Fibroblast of lung (primary cell): ENCODE data around the gene GSTM2. TPM values are rescaled to one million over a fixed set of nuclear protein-coding genes. Genes with fewer than 3 reads are reported as not detected.

ENCODE experiments used
- DNase-seq, 2 donors: peaks; one replicate each; pipeline versions ENCODE4 v3.0.0 to v3.0.0-alpha.2; 2010; ENCODE audit warnings: low read depth in 2 of 2
- H2AFZ ChIP-seq: 2 replicates; pipeline ENCODE4 v1.5.1; 2012; ENCODE audit warnings: low read length, control low read depth, inconsistent platforms
- H3K27ac ChIP-seq: 2 replicates; pipeline ENCODE4 v1.5.1; 2011; ENCODE audit warnings: low read length, control low read depth; ENCODE audit not compliant: insufficient read depth
- H3K27me3 ChIP-seq: 2 replicates; pipeline ENCODE4 v1.5.1; 2011; ENCODE audit warnings: mild to moderate bottlenecking, low read length; ENCODE audit not compliant: control insufficient read depth, insufficient read depth
- H3K36me3 ChIP-seq: 2 replicates; pipeline ENCODE4 v1.5.1; 2011; ENCODE audit warnings: low read length; ENCODE audit not compliant: control insufficient read depth, insufficient read depth
- H3K4me1 ChIP-seq: 2 replicates; pipeline ENCODE4 v1.5.1; 2011; ENCODE audit warnings: low read length; ENCODE audit not compliant: control insufficient read depth, insufficient read depth; ENCODE audit errors: extremely low read depth
- H3K4me2 ChIP-seq: 2 replicates; pipeline ENCODE4 v1.5.1; 2011; ENCODE audit warnings: low read length, control low read depth; ENCODE audit not compliant: insufficient read depth; ENCODE audit errors: extremely low read depth
- H3K4me3 ChIP-seq, 4 experiments: fragments of 200-600 bp in 1 of 4; sonication (generic) in 1 of 4; replicated peaks in 1 of 4; 2 replicates each; pipeline ENCODE4 v1.5.1; 2011 to 2016; ENCODE audit warnings: low read length in 4 of 4, low read depth in 3 of 4, mild to moderate bottlenecking in 3 of 4, control low read depth in 2 of 4, inconsistent platforms in 1 of 4, mixed read lengths in 1 of 4; ENCODE audit not compliant: insufficient read depth in 1 of 4; ENCODE audit errors: control extremely low read depth in 1 of 4
- H3K79me2 ChIP-seq: 2 replicates; pipeline ENCODE4 v1.5.1; 2012; ENCODE audit warnings: mild to moderate bottlenecking, low read length, inconsistent platforms; ENCODE audit not compliant: control insufficient read depth, insufficient read depth
- H3K9ac ChIP-seq: 2 replicates; pipeline ENCODE4 v1.5.1; 2011; ENCODE audit warnings: mild to moderate bottlenecking, low read length, control low read depth; ENCODE audit not compliant: insufficient read depth
- H3K9me3 ChIP-seq: 2 replicates; pipeline ENCODE4 v1.5.1; 2012; ENCODE audit warnings: low read depth, low read length; ENCODE audit not compliant: control insufficient read depth, insufficient read depth
- H4K20me1 ChIP-seq: 2 replicates; pipeline ENCODE4 v1.5.1; 2011; ENCODE audit warnings: low read length; ENCODE audit not compliant: control insufficient read depth, insufficient read depth; ENCODE audit errors: extremely low read depth
- EZH2 ChIP-seq: IDR thresholded peaks from 2 replicates; pipeline ENCODE4 v1.5.1; 2012; ENCODE audit warnings: low read length, control low read depth, mild to moderate bottlenecking; ENCODE audit errors: missing control alignments
- polyA plus RNA-seq, 2 donors: library from polyadenylated mRNA; depleted of rRNA in 1 of 2; stranded (reverse) in 1 of 2; unstranded in 1 of 2; fragments of >200 nt; gene quantifications; 2 replicates each; pipeline ENCODE4 v1.2.1, GENCODE V29; 2011 to 2012; ENCODE audit warnings: missing spikeins in 1 of 2
- total RNA-seq: library from RNA; depleted of rRNA; stranded (reverse); fragments of >200 nt; gene quantifications from 2 replicates; pipeline ENCODE4 v1.2.1, GENCODE V29; 2014
- TF ChIP-seq, protein P1 (sequence below), 2 donors: IDR thresholded peaks in 1 of 2; conservative IDR thresholded peaks in 1 of 2; 1 replicate in 1 of 2; 2 replicates in 1 of 2; pipeline ENCODE4 v1.5.1; 2011 to 2012; ENCODE audit warnings: low read length in 2 of 2, control low read depth in 1 of 2, inconsistent platforms in 1 of 2, low read depth in 1 of 2, mild to moderate bottlenecking in 1 of 2

Gene GSTM2
- total and polyA plus RNA-seq, 2 donors (not counting 1 experiment from before 2014, with no cell fraction given) = 28.2 to 67.7 TPM

DNA sequence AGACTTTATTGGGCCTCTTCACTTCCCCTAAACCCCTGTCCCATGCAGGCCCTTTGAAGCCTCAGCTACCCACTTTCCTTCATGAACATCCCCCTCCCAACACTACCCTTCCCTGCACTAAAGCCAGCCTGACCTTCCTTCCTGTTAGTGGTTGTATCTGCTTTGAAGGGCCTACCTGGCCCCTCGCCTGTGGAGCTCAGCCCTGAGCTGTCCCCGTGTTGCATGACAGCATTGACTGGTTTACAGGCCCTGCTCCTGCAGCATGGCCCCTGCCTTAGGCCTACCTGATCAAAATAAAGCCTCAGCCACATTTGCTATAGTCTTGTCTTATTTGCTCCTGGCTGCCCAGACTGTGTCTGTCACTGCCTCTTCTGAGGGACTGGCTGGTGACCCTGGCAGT lies 6.5 kb upstream of the GSTM2 start:
- H3K36me3 ChIP-seq = no peaks in the 10 kb centered on the region
- no peak overlapping the region for H2AFZ ChIP-seq
- no peaks in the 10 kb centered on the region for H3K79me2 ChIP-seq
- TF ChIP-seq EZH2 = no peak
- TF ChIP-seq, protein P1, sequence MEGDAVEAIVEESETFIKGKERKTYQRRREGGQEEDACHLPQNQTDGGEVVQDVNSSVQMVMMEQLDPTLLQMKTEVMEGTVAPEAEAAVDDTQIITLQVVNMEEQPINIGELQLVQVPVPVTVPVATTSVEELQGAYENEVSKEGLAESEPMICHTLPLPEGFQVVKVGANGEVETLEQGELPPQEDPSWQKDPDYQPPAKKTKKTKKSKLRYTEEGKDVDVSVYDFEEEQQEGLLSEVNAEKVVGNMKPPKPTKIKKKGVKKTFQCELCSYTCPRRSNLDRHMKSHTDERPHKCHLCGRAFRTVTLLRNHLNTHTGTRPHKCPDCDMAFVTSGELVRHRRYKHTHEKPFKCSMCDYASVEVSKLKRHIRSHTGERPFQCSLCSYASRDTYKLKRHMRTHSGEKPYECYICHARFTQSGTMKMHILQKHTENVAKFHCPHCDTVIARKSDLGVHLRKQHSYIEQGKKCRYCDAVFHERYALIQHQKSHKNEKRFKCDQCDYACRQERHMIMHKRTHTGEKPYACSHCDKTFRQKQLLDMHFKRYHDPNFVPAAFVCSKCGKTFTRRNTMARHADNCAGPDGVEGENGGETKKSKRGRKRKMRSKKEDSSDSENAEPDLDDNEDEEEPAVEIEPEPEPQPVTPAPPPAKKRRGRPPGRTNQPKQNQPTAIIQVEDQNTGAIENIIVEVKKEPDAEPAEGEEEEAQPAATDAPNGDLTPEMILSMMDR (conservative IDR thresholded peaks at IDR 0.05 in 1 of 2, IDR thresholded peaks at IDR 0.05 in 1 of 2; ENCODE audit: low read depth in 1 of 2, low read length in 2 of 2) = no peak
- no peak overlapping the region for H3K4me2 ChIP-seq
- H3K4me3 ChIP-seq = no peak overlapping the region
- no peaks in the 10 kb centered on the region for H3K9me3 ChIP-seq
- H4K20me1 ChIP-seq = no peaks in the 10 kb centered on the region
- H3K4me1 ChIP-seq = peaks cover 3% of the 10 kb centered on the region
- H3K9ac ChIP-seq = no peak overlapping the region
- no peaks in the 10 kb centered on the region for H3K27me3 ChIP-seq
- H3K27ac ChIP-seq = no peak overlapping the region
- no peak for DNase-seq

DNA sequence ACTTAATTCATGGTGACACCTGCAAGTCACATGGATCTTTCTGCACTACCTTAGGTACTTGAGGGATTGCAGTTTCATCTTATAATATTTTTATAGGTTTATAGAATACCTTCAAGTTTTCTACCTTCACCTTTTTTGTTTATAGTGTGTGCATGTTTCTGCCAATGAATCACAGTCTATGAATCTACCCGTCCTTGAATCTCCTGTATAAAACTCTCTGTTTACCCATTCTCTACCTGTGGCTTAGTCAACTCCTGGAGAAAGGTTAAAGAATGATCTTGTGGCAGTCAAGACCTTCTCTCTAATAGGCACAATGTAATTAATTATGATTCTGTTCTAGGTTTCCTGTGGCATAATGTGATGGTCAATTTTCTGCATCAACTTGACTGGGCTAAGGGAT lies 3.2 kb upstream of the GSTM2 start:
- Histone ChIP-seq H4K20me1 (no peaks in the 10 kb centered on the region), H3K27ac (no peak overlapping the region), H3K4me1 (peaks cover 3% of the 10 kb centered on the region), H3K79me2 (no peaks in the 10 kb centered on the region), H2AFZ (no peak overlapping the region), H3K4me3 (no peak overlapping the region), H3K36me3 (no peaks in the 10 kb centered on the region), H3K9me3 (no peaks in the 10 kb centered on the region), H3K27me3 (no peaks in the 10 kb centered on the region), H3K4me2 (no peak overlapping the region), H3K9ac (no peak overlapping the region)
- DNase-seq = no peak
- no peak for TF ChIP-seq EZH2
- TF ChIP-seq, protein P1 (conservative IDR thresholded peaks at IDR 0.05 in 1 of 2, IDR thresholded peaks at IDR 0.05 in 1 of 2; ENCODE audit: low read depth in 1 of 2, low read length in 2 of 2) = no peak

DNA sequence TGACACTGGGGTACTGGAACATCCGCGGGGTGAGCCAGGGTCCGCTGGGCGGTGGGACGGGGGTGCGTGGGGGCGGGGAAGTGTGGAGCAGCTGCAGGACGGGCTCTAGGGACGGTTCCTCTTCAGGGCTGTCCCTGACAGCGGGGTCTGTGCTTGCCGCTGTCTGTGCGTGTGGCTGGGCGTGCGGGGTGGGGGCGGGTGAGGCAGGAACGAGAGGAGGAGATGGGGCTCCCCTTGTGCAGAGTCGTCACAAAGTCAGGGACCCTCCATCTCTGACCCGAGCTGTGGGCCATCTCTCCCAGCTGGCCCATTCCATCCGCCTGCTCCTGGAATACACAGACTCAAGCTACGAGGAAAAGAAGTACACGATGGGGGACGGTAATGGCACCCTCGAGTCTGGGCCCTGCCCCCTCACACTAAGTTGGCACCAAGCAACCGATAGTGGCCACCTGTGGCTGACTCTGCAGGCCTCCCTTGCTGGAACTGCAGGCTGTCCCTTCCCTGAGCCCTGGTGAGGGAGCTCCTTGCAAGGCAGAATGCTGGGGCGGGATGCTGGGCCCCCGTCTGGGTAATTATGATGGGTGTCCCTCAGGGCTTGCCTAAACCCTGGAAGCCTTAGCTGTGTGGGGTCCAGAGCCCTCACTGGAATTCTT lies 392 bp downstream of the GSTM2 start:
- no peak overlapping the region for H3K9ac ChIP-seq
- peak overlapping the region; percentile 65 for H2AFZ ChIP-seq
- H3K27ac ChIP-seq = no peak overlapping the region
- H3K4me1 ChIP-seq = peaks cover 3% of the 10 kb centered on the region
- H3K36me3 ChIP-seq = no peaks in the 10 kb centered on the region
- no peak for DNase-seq
- no peaks in the 10 kb centered on the region for H4K20me1 ChIP-seq
- no peaks in the 10 kb centered on the region for H3K27me3 ChIP-seq
- H3K9me3 ChIP-seq = no peaks in the 10 kb centered on the region
- H3K4me2 ChIP-seq = peak overlapping the region; percentile 83
- H3K4me3 ChIP-seq = peak overlapping the region; percentile 40 to 64 (median 53)
- H3K79me2 ChIP-seq = no peaks in the 10 kb centered on the region
- no peak for TF ChIP-seq EZH2
- TF ChIP-seq, protein P1 (conservative IDR thresholded peaks at IDR 0.05 in 1 of 2, IDR thresholded peaks at IDR 0.05 in 1 of 2; ENCODE audit: low read depth in 1 of 2, low read length in 2 of 2) = no peak
